ENCODE measurements around the gene EEIG1.

EEIG1 gene

DNA sequence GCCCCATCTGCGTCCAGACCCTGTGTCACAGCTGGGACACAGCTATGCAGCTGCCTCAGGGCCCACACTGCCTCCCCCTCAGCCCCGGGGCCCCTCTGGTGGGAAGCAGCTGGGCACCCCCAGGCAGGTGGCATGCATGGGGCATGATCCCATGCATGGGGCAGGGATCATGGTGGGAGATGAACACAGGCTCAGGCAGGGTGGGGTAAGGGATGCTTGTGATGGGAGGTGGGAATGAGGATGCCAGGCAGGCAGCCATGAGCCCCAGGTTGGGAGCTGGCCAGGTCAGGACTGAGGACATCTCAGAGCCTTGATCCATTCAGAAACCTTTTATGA is 19.7 kb downstream of the EEIG1 start:
- no peaks in the 10 kb centered on the region for H3K36me3 ChIP-seq (replicated peaks; ENCODE audit: low read depth, low read length)
- H2AFZ ChIP-seq (ENCODE audit: low read depth, low read length): no peak overlapping the region
- H3K27me3 ChIP-seq (ENCODE audit: low read depth, low read length): no peaks in the 10 kb centered on the region
- peaks cover 33% of the 10 kb centered on the region for H3K4me1 ChIP-seq (ENCODE audit: low read length)
- H3K27ac ChIP-seq (ENCODE audit: low read length): no peak overlapping the region
- H3K9ac ChIP-seq (ENCODE audit: low read length): no peak overlapping the region
- no peak overlapping the region for H3K4me2 ChIP-seq (ENCODE audit: low read length)
- peaks cover 6% of the 10 kb centered on the region; the same call in 1 of the 2 replicates for H4K20me1 ChIP-seq (ENCODE audit: insufficient read depth, low read length)
- no peak overlapping the region for H3K4me3 ChIP-seq (ENCODE audit: low read length)
- H3K79me2 ChIP-seq (ENCODE audit: low read length): peaks cover 13% of the 10 kb centered on the region; the same call in 1 of the 2 replicates
- H3K9me3 ChIP-seq (ENCODE audit: insufficient read depth, low read length): no peaks in the 10 kb centered on the region
- no peak for TF ChIP-seq EZH2phosphoT487 (IDR thresholded peaks at IDR 0.05; ENCODE audit: low read depth)
- TF ChIP-seq, protein P1, sequence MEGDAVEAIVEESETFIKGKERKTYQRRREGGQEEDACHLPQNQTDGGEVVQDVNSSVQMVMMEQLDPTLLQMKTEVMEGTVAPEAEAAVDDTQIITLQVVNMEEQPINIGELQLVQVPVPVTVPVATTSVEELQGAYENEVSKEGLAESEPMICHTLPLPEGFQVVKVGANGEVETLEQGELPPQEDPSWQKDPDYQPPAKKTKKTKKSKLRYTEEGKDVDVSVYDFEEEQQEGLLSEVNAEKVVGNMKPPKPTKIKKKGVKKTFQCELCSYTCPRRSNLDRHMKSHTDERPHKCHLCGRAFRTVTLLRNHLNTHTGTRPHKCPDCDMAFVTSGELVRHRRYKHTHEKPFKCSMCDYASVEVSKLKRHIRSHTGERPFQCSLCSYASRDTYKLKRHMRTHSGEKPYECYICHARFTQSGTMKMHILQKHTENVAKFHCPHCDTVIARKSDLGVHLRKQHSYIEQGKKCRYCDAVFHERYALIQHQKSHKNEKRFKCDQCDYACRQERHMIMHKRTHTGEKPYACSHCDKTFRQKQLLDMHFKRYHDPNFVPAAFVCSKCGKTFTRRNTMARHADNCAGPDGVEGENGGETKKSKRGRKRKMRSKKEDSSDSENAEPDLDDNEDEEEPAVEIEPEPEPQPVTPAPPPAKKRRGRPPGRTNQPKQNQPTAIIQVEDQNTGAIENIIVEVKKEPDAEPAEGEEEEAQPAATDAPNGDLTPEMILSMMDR (IDR thresholded peaks at IDR 0.05; ENCODE audit: low read depth, low read length): no peak

GRCh38 chr9:127960410-127961154 is 20.2 kb downstream of the EEIG1 start:
- TF ChIP-seq, protein P1 (IDR thresholded peaks at IDR 0.05; ENCODE audit: low read depth, low read length): no peak
- no peak for TF ChIP-seq EZH2phosphoT487 (IDR thresholded peaks at IDR 0.05; ENCODE audit: low read depth)
- H3K36me3 ChIP-seq (replicated peaks; ENCODE audit: low read depth, low read length): no peaks in the 10 kb centered on the region
- peaks cover 13% of the 10 kb centered on the region; the same call in 1 of the 2 replicates for H3K79me2 ChIP-seq (ENCODE audit: low read length)
- no peak overlapping the region for H3K4me2 ChIP-seq (ENCODE audit: low read length)
- peaks cover 33% of the 10 kb centered on the region for H3K4me1 ChIP-seq (ENCODE audit: low read length)
- peaks cover 8% of the 10 kb centered on the region; the same call in 1 of the 2 replicates for H4K20me1 ChIP-seq (ENCODE audit: insufficient read depth, low read length)
- no peaks in the 10 kb centered on the region for H3K27me3 ChIP-seq (ENCODE audit: low read depth, low read length)
- no peak overlapping the region for H3K4me3 ChIP-seq (ENCODE audit: low read length)
- no peaks in the 10 kb centered on the region for H3K9me3 ChIP-seq (ENCODE audit: insufficient read depth, low read length)
- H2AFZ ChIP-seq (ENCODE audit: low read depth, low read length): no peak overlapping the region
- H3K9ac ChIP-seq (ENCODE audit: low read length): no peak overlapping the region
- H3K27ac ChIP-seq (ENCODE audit: low read length): no peak overlapping the region

- H4K20me1 ChIP-seq (ENCODE audit: insufficient read depth, low read length): peaks cover 13% of the 10 kb centered on the region; the same call in 1 of the 2 replicates
- H3K4me1 ChIP-seq (ENCODE audit: low read length): peaks cover 33% of the 10 kb centered on the region
- no peaks in the 10 kb centered on the region for H3K27me3 ChIP-seq (ENCODE audit: low read depth, low read length)
- H3K27ac ChIP-seq (ENCODE audit: low read length): no peak overlapping the region
- no peaks in the 10 kb centered on the region for H3K9me3 ChIP-seq (ENCODE audit: insufficient read depth, low read length)
- H3K79me2 ChIP-seq (ENCODE audit: low read length): peaks cover 13% of the 10 kb centered on the region; the same call in 1 of the 2 replicates
- H3K36me3 ChIP-seq (replicated peaks; ENCODE audit: low read depth, low read length): no peaks in the 10 kb centered on the region
- no peak overlapping the region for H2AFZ ChIP-seq (ENCODE audit: low read depth, low read length)
- no peak overlapping the region for H3K9ac ChIP-seq (ENCODE audit: low read length)
- no peak overlapping the region for H3K4me2 ChIP-seq (ENCODE audit: low read length)
- no peak for TF ChIP-seq EZH2phosphoT487 (IDR thresholded peaks at IDR 0.05; ENCODE audit: low read depth)
- TF ChIP-seq, protein P1 (IDR thresholded peaks at IDR 0.05; ENCODE audit: low read depth, low read length): no peak
- H3K4me3 ChIP-seq (ENCODE audit: low read length): no peak overlapping the region
These were observed 20.9 kb downstream of the EEIG1 start for GRCh38 chr9:127959841-127960409.

- Histone ChIP-seq H3K4me1 (ENCODE audit: low read length) (peaks cover 34% of the 10 kb centered on the region), H3K36me3 (replicated peaks; ENCODE audit: low read depth, low read length) (no peaks in the 10 kb centered on the region), H3K79me2 (ENCODE audit: low read length) (peaks cover 10% of the 10 kb centered on the region; the same call in 1 of the 2 replicates), H3K27ac (ENCODE audit: low read length) (no peak overlapping the region), H3K9me3 (ENCODE audit: insufficient read depth, low read length) (no peaks in the 10 kb centered on the region), H4K20me1 (ENCODE audit: insufficient read depth, low read length) (peaks cover 18% of the 10 kb centered on the region; the same call in 1 of the 2 replicates), H3K9ac (ENCODE audit: low read length) (no peak overlapping the region), H3K4me2 (ENCODE audit: low read length) (no peak overlapping the region), H2AFZ (ENCODE audit: low read depth, low read length) (no peak overlapping the region), H3K4me3 (ENCODE audit: low read length) (no peak overlapping the region), H3K27me3 (ENCODE audit: low read depth, low read length) (no peaks in the 10 kb centered on the region)
- TF ChIP-seq, protein P1 (IDR thresholded peaks at IDR 0.05; ENCODE audit: low read depth, low read length): no peak
- TF ChIP-seq EZH2phosphoT487 (IDR thresholded peaks at IDR 0.05; ENCODE audit: low read depth): no peak
These were observed 21.4 kb downstream of the EEIG1 start for GRCh38 chr9:127959398-127959797.
